MM.1S (cell line): ENCODE results near the gene OSBPL8.

Experiments used
- DNase-seq: peaks from one replicate; pipeline ENCODE4 v3.0.0-alpha.2; 2015
- H2AFZ ChIP-seq: fragments of 300-600 bp; sonication (generic); 2 replicates; pipeline ENCODE4 v1.6.0; 2016; ENCODE audit warnings: antibody characterized with exemption, low read length
- H3F3A ChIP-seq: fragments of 300-600 bp; sonication (generic); 2 replicates; pipeline ENCODE4 v1.6.1; 2016; ENCODE audit warnings: mild to moderate bottlenecking, antibody characterized with exemption, low read length, moderate library complexity, mixed read lengths; ENCODE audit not compliant: insufficient read depth
- H3K27ac ChIP-seq: fragments of 300-600 bp; sonication (generic); 2 replicates; pipeline ENCODE4 v1.5.1; 2016; ENCODE audit warnings: mild to moderate bottlenecking, low read length
- H3K27me3 ChIP-seq: fragments of 300-600 bp; sonication (generic); replicated peaks from 2 replicates; pipeline ENCODE4 v1.6.0; 2016; ENCODE audit warnings: low read length; ENCODE audit not compliant: insufficient read depth
- H3K36me3 ChIP-seq: fragments of 300-600 bp; sonication (generic); replicated peaks from 2 replicates; pipeline ENCODE4 v1.6.1; 2016; ENCODE audit warnings: mild to moderate bottlenecking, low read length, mixed read lengths; ENCODE audit not compliant: insufficient read depth
- H3K4me1 ChIP-seq: fragments of 300-600 bp; sonication (generic); 2 replicates; pipeline ENCODE4 v1.6.1; 2016; ENCODE audit warnings: low read length, mixed read lengths
- H3K4me2 ChIP-seq: fragments of 300-600 bp; sonication (generic); 2 replicates; pipeline ENCODE4 v1.6.0; 2016; ENCODE audit warnings: low read depth, low read length
- H3K4me3 ChIP-seq: fragments of 300-600 bp; sonication (generic); 2 replicates; pipeline ENCODE4 v1.5.1; 2016; ENCODE audit warnings: low read length, mixed read lengths
- H3K79me2 ChIP-seq: fragments of 300-600 bp; sonication (generic); 2 replicates; pipeline ENCODE4 v1.6.1; 2016; ENCODE audit warnings: mixed run types, low read length, mixed read lengths
- H3K9ac ChIP-seq: fragments of 300-600 bp; sonication (generic); 2 replicates; pipeline ENCODE4 v1.6.1; 2016; ENCODE audit warnings: low read length, mixed read lengths
- H3K9me2 ChIP-seq: fragments of 300-600 bp; sonication (generic); replicated peaks from 2 replicates; pipeline ENCODE4 v1.6.1; 2016; ENCODE audit warnings: mild to moderate bottlenecking, low read length, mixed read lengths; ENCODE audit not compliant: insufficient read depth
- H3K9me3 ChIP-seq: fragments of 300-600 bp; sonication (generic); replicated peaks from 2 replicates; pipeline ENCODE4 v1.6.1; 2016; ENCODE audit warnings: mild to moderate bottlenecking, low read length, mixed read lengths; ENCODE audit not compliant: insufficient read depth
- H4K20me1 ChIP-seq: fragments of 300-600 bp; sonication (generic); 2 replicates; pipeline ENCODE4 v1.6.1; 2016; ENCODE audit warnings: mild to moderate bottlenecking, low read length, moderate library complexity, mixed read lengths; ENCODE audit not compliant: insufficient read depth
- CTCF ChIP-seq: fragments of 300-600 bp; sonication (generic); IDR thresholded peaks from 2 replicates; pipeline ENCODE4 v1.5.1; 2016; ENCODE audit warnings: antibody characterized with exemption, low read length, mixed read lengths
- EZH2 ChIP-seq: fragments of 300-600 bp; sonication (generic); optimal IDR thresholded peaks from 2 replicates; pipeline ENCODE3; 2017; ENCODE audit warnings: low read depth, mild to moderate bottlenecking, antibody characterized with exemption, low read length, mixed read lengths
- EZH2phosphoT487 ChIP-seq: fragments of 300-600 bp; sonication (generic); IDR thresholded peaks from 2 replicates; pipeline ENCODE4 v1.6.1; 2018; ENCODE audit warnings: antibody characterized with exemption, low read length

OSBPL8 gene

GRCh38 chr12:76410371-76410770 lies 149.2 kb downstream of the OSBPL8 start:
- no peaks in the 10 kb centered on the region for H3K9me3 ChIP-seq
- H3K4me2 ChIP-seq: no peak overlapping the region
- no peak for DNase-seq
- H2AFZ ChIP-seq: no peak overlapping the region
- H3K4me1 ChIP-seq: no peaks in the 10 kb centered on the region
- H3K27me3 ChIP-seq: no peaks in the 10 kb centered on the region
- H3K9me2 ChIP-seq: no peaks in the 10 kb centered on the region
- H3F3A ChIP-seq: no peaks in the 10 kb centered on the region
- H4K20me1 ChIP-seq: no peaks in the 10 kb centered on the region
- no peaks in the 10 kb centered on the region for H3K36me3 ChIP-seq
- H3K27ac ChIP-seq: no peak overlapping the region
- H3K79me2 ChIP-seq: peaks cover 4% of the 10 kb centered on the region; the same call in 1 of the 2 replicates
- H3K9ac ChIP-seq: no peak overlapping the region
- H3K4me3 ChIP-seq: no peak overlapping the region
- TF ChIP-seq CTCF (no peak), EZH2 (no peak), EZH2phosphoT487 (no peak)

GRCh38 chr12:76409074-76409473 lies 150.5 kb downstream of the OSBPL8 start:
- Histone ChIP-seq H3F3A (no peaks in the 10 kb centered on the region), H3K27ac (no peak overlapping the region), H3K4me2 (no peak overlapping the region), H3K36me3 (no peaks in the 10 kb centered on the region), H2AFZ (no peak overlapping the region), H3K27me3 (no peaks in the 10 kb centered on the region), H3K79me2 (peaks cover 4% of the 10 kb centered on the region; the same call in 1 of the 2 replicates), H3K4me3 (no peak overlapping the region), H3K4me1 (no peaks in the 10 kb centered on the region), H3K9me2 (no peaks in the 10 kb centered on the region), H3K9me3 (no peaks in the 10 kb centered on the region), H3K9ac (no peak overlapping the region), H4K20me1 (no peaks in the 10 kb centered on the region)
- no peak for DNase-seq
- no peak for TF ChIP-seq CTCF
- TF ChIP-seq EZH2: no peak
- no peak for TF ChIP-seq EZH2phosphoT487

GRCh38 chr12:76407710-76408109 lies 151.9 kb downstream of the OSBPL8 start:
- Histone ChIP-seq H3K27ac (no peak overlapping the region), H3K9me2 (no peaks in the 10 kb centered on the region), H3F3A (no peaks in the 10 kb centered on the region), H3K79me2 (peaks cover 4% of the 10 kb centered on the region; the same call in 1 of the 2 replicates), H3K4me2 (no peak overlapping the region), H3K9me3 (no peaks in the 10 kb centered on the region), H4K20me1 (no peaks in the 10 kb centered on the region), H2AFZ (no peak overlapping the region), H3K9ac (no peak overlapping the region), H3K36me3 (no peaks in the 10 kb centered on the region), H3K4me1 (no peaks in the 10 kb centered on the region), H3K27me3 (no peaks in the 10 kb centered on the region), H3K4me3 (no peak overlapping the region)
- TF ChIP-seq EZH2 (no peak), EZH2phosphoT487 (no peak), CTCF (no peak)
- DNase-seq: no peak
